K562 (cell line): ENCODE measurements around the gene NYNRIN. TPM values are rescaled to one million over a fixed set of nuclear protein-coding genes. Genes with fewer than 3 reads are reported as not detected.

Experiments
- HMGN3 ChIP-seq: IDR thresholded peaks from 2 replicates; pipeline ENCODE4 v1.6.1; 2011; ENCODE audit warnings: borderline replicate concordance, low read depth, mild to moderate bottlenecking, mixed read lengths, low read length; ENCODE audit not compliant: insufficient read length; ENCODE audit errors: extremely low read depth
- KLF13 ChIP-seq: fragments of 450-650 bp; IDR thresholded peaks from 2 replicates; pipeline ENCODE4 v1.6.1; 2016; ENCODE audit warnings: missing genetic modification characterization, low read depth, mild to moderate bottlenecking, missing compliant biosample characterization, moderate library complexity, borderline replicate concordance
- RFX5 ChIP-seq: IDR thresholded peaks from 2 replicates; pipeline ENCODE4 v1.6.1; 2011; ENCODE audit warnings: low read depth, mild to moderate bottlenecking, improper control_type of control experiment, low read length
- RNF2 ChIP-seq: sonication (generic); IDR thresholded peaks from 2 replicates; pipeline ENCODE4 v1.6.1; 2016
- SRF ChIP-seq, 2 experiments: fragments of 250-450, 450-650 bp in 1 of 2; sonication (Bioruptor Pico) in 1 of 2; sonication (generic) in 1 of 2; formaldehyde crosslinking; IDR thresholded peaks; 2 replicates each; pipeline versions ENCODE4 v1.5.0 to v1.5.1; 2020 to 2022; ENCODE audit warnings: mild to moderate bottlenecking in 1 of 2, missing genetic modification reagents in 1 of 2
- ZNF212 ChIP-seq: fragments of 450-650 bp; formaldehyde crosslinking; IDR thresholded peaks from 2 replicates; pipeline ENCODE4 v1.4.0; 2020; ENCODE audit warnings: mild to moderate bottlenecking
- ZNF24 ChIP-seq: fragments of 450-650 bp; IDR thresholded peaks from 2 replicates; pipeline ENCODE4 v1.6.1; 2016
- polyA plus RNA-seq, 8 experiments: library from polyadenylated mRNA; depleted of rRNA in 4 of 8; stranded (reverse) in 5 of 8; unstranded in 3 of 8; fragments of >200 nt; fragmentation: Nextera tagmentation in 2 of 8; fragmentation: Illumina TruSeq in 1 of 8; extraction: Ambion mirVana in 2 of 8; extraction: Trizol in 1 of 8; gene quantifications; 2 replicates each; pipeline versions ENCODE4 v1.2.1 to v1.2.3, GENCODE V29; 2011 to 2014; ENCODE audit warnings: inconsistent platforms in 1 of 8, missing spikeins in 1 of 8
- total RNA-seq, 7 experiments: library from RNA; depleted of rRNA in 6 of 7; stranded (reverse); fragments of >200 nt in 6 of 7; fragmentation: Illumina TruSeq in 2 of 7; extraction: Trizol in 2 of 7; gene quantifications; 2 replicates each; pipeline versions ENCODE4 v1.2.1 to v1.2.3, GENCODE V29; 2011 to 2021; ENCODE audit warnings: low replicate concordance in 1 of 7
- TF ChIP-seq, protein P1 (sequence below): fragments of 450-650 bp; IDR thresholded peaks from 2 replicates; pipeline ENCODE4 v1.6.1; 2016; ENCODE audit warnings: low read depth
- TF ChIP-seq, protein P2 (sequence below): fragments of 450-650 bp; IDR thresholded peaks from 2 replicates; pipeline ENCODE4 v1.6.1; 2017; ENCODE audit warnings: antibody characterized with exemption, mild to moderate bottlenecking
- TF ChIP-seq, protein P3 (sequence below), 2 experiments: IDR thresholded peaks; 2 replicates each; pipeline ENCODE4 v1.6.1; 2011; ENCODE audit warnings: borderline replicate concordance in 1 of 2, control low read depth in 1 of 2, low read depth in 1 of 2, low read length in 1 of 2, mild to moderate bottlenecking in 1 of 2, mixed read lengths in 1 of 2, moderate library complexity in 1 of 2; ENCODE audit not compliant: insufficient read depth in 1 of 2, insufficient read length in 1 of 2, poor library complexity in 1 of 2, severe bottlenecking in 1 of 2; ENCODE audit errors: extremely low read depth in 1 of 2
- TF ChIP-seq, protein P4 (sequence below): fragments of 450-650 bp; IDR thresholded peaks from one replicate; pipeline ENCODE4 v1.6.1; 2018; ENCODE audit warnings: mild to moderate bottlenecking, moderate library complexity; ENCODE audit not compliant: partially characterized antibody

Gene NYNRIN
- total and polyA plus RNA-seq, 9 of the 15 experiments (the other 6 are each of a cell fraction or from before 2014, with no cell fraction given) = 0.04 to 1.2 (median 0.28) TPM

DNA sequence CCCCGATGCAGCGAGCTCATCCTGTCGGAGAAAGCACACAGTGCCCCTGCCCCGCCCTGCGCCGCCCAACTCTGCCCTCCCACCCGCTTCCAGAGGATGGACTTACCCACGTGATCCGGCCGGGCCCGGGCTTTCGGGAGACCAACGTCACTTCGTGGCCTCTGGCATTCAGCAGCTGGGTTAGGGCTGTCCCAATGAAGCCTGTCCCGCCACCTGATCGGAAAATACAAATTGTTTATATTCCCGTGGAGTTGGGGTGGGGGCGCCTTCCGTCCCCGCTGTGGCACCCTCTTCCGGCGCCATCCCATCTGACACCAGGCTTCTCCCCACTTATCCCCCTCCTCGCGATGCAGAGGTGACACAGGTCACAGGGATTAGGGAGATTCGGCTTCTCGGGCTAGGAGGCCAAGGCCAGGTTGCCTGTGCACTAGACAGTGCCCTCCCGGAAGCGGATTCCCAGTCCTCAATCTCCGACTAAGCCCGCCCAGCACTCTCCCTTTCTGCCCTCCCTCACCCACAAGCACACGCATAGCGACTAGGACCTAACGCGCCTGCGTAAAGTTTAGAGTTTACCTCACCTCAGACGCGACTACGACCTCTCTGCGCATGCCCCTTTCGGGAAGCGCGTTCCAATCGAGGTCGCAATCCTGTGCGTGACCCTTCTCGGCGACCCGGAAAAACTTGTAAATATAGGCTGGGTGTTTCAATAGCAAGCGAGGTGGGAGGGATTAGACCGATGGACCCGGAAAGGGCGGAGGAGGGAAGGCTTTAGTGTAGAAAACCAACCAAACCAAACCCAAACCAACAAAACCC, 43.6 kb downstream of the NYNRIN start, which contains the start of gene SDR39U1 (continued):
- TF ChIP-seq, protein P1, sequence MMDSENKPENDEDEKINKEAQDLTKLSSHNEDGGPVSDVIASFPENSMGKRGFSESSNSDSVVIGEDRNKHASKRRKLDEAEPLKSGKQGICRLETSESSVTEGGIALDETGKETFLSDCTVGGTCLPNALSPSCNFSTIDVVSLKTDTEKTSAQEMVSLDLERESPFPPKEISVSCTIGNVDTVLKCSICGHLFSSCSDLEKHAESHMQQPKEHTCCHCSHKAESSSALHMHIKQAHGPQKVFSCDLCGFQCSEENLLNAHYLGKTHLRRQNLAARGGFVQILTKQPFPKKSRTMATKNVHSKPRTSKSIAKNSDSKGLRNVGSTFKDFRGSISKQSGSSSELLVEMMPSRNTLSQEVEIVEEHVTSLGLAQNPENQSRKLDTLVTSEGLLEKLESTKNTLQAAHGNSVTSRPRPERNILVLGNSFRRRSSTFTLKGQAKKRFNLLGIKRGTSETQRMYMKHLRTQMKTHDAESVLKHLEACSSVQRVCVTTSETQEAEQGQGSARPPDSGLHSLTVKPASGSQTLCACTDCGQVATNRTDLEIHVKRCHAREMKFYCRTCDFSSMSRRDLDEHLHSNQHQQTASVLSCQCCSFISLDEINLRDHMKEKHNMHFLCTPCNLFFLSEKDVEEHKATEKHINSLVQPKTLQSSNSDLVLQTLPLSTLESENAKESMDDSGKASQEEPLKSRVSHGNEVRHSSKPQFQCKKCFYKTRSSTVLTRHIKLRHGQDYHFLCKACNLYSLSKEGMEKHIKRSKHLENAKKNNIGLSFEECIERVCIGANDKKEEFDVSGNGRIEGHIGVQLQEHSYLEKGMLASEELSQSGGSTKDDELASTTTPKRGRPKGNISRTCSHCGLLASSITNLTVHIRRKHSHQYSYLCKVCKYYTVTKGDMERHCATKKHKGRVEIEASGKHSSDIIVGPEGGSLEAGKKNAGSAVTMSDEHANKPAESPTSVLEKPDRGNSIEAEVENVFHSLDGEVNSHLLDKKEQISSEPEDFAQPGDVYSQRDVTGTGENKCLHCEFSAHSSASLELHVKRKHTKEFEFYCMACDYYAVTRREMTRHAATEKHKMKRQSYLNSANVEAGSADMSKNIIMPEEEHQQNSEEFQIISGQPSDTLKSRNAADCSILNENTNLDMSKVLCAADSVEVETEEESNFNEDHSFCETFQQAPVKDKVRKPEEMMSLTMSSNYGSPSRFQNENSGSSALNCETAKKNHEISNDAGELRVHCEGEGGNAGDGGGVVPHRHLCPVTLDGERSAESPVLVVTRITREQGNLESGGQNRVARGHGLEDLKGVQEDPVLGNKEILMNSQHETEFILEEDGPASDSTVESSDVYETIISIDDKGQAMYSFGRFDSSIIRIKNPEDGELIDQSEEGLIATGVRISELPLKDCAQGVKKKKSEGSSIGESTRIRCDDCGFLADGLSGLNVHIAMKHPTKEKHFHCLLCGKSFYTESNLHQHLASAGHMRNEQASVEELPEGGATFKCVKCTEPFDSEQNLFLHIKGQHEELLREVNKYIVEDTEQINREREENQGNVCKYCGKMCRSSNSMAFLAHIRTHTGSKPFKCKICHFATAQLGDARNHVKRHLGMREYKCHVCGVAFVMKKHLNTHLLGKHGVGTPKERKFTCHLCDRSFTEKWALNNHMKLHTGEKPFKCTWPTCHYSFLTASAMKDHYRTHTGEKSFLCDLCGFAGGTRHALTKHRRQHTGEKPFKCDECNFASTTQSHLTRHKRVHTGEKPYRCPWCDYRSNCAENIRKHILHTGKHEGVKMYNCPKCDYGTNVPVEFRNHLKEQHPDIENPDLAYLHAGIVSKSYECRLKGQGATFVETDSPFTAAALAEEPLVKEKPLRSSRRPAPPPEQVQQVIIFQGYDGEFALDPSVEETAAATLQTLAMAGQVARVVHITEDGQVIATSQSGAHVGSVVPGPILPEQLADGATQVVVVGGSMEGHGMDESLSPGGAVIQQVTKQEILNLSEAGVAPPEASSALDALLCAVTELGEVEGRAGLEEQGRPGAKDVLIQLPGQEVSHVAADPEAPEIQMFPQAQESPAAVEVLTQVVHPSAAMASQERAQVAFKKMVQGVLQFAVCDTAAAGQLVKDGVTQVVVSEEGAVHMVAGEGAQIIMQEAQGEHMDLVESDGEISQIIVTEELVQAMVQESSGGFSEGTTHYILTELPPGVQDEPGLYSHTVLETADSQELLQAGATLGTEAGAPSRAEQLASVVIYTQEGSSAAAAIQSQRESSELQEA = no peak
- TF ChIP-seq ZNF212 (CRISPR knock-in tag) = no peak
- TF ChIP-seq ZNF24 = no peak
- TF ChIP-seq KLF13 (tag) = no peak
- no peak for TF ChIP-seq HMGN3
- TF ChIP-seq RNF2 = no peak
- TF ChIP-seq, protein P2, sequence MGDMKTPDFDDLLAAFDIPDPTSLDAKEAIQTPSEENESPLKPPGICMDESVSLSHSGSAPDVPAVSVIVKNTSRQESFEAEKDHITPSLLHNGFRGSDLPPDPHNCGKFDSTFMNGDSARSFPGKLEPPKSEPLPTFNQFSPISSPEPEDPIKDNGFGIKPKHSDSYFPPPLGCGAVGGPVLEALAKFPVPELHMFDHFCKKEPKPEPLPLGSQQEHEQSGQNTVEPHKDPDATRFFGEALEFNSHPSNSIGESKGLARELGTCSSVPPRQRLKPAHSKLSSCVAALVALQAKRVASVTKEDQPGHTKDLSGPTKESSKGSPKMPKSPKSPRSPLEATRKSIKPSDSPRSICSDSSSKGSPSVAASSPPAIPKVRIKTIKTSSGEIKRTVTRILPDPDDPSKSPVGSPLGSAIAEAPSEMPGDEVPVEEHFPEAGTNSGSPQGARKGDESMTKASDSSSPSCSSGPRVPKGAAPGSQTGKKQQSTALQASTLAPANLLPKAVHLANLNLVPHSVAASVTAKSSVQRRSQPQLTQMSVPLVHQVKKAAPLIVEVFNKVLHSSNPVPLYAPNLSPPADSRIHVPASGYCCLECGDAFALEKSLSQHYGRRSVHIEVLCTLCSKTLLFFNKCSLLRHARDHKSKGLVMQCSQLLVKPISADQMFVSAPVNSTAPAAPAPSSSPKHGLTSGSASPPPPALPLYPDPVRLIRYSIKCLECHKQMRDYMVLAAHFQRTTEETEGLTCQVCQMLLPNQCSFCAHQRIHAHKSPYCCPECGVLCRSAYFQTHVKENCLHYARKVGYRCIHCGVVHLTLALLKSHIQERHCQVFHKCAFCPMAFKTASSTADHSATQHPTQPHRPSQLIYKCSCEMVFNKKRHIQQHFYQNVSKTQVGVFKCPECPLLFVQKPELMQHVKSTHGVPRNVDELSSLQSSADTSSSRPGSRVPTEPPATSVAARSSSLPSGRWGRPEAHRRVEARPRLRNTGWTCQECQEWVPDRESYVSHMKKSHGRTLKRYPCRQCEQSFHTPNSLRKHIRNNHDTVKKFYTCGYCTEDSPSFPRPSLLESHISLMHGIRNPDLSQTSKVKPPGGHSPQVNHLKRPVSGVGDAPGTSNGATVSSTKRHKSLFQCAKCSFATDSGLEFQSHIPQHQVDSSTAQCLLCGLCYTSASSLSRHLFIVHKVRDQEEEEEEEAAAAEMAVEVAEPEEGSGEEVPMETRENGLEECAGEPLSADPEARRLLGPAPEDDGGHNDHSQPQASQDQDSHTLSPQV = 0 out of 2 replicates have a peak, but pooled peaks have one; percentile 28
- TF ChIP-seq, protein P3, sequence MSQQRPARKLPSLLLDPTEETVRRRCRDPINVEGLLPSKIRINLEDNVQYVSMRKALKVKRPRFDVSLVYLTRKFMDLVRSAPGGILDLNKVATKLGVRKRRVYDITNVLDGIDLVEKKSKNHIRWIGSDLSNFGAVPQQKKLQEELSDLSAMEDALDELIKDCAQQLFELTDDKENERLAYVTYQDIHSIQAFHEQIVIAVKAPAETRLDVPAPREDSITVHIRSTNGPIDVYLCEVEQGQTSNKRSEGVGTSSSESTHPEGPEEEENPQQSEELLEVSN (IDR thresholded peaks at IDR 0.05; ENCODE audit: borderline replicate concordance in 1 of 2, extremely low read depth in 1 of 2, insufficient read depth in 1 of 2, insufficient read length in 1 of 2, low read depth in 1 of 2, low read length in 1 of 2, poor library complexity in 1 of 2, severe bottlenecking in 1 of 2) = peak in 1 of 2 experiments; percentile 68
- TF ChIP-seq, protein P4, sequence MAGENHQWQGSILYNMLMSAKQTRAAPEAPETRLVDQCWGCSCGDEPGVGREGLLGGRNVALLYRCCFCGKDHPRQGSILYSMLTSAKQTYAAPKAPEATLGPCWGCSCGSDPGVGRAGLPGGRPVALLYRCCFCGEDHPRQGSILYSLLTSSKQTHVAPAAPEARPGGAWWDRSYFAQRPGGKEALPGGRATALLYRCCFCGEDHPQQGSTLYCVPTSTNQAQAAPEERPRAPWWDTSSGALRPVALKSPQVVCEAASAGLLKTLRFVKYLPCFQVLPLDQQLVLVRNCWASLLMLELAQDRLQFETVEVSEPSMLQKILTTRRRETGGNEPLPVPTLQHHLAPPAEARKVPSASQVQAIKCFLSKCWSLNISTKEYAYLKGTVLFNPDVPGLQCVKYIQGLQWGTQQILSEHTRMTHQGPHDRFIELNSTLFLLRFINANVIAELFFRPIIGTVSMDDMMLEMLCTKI = no peak
- no peak for TF ChIP-seq RFX5
- TF ChIP-seq SRF (CRISPR knock-in tag; IDR thresholded peaks at IDR 0.05) = no peak
